Measurements from ENCODE around the gene CHMP3. TPM values are rescaled to one million over a fixed set of nuclear protein-coding genes. Genes with fewer than 3 reads are reported as not detected.
A peak's percentile ranks its signal among the peaks of the same experiment; 100 is the strongest.

CHMP3 gene
- total RNA-seq, 1 donor from 2014 or later = 83.7 TPM

DNA sequence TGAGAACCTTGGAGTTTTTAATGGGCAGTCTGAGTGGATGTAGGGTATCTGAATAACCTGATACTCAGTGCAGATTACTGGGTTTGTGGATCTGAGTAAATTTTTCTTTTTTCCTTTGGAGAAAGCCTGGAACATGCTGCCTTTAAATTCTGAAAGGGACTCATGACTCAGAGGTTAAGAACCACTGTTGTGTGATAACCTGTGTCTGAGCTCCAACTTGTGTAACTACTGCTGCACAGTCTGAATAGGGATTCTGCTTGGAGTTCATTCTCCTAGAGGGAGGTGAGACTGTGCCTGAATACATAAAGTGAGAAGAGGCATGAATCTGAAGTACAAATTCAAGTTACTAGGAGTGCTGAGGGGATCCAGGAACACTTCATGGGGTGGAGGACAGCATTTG is 85.9 kb downstream of the CHMP3 start:
- no peak for TF ChIP-seq CTCF (conservative IDR thresholded peaks at IDR 0.05)
- H3K36me3 Mint-ChIP-seq (ENCODE audit: low read depth) = peaks cover 15% of the 10 kb centered on the region
- H3K27ac Mint-ChIP-seq (ENCODE audit: unreplicated experiment) = no peak overlapping the region
- DNase-seq (ENCODE audit: low read depth, low spot score) = no peak
- no peaks in the 10 kb centered on the region for H3K27me3 Mint-ChIP-seq (ENCODE audit: low read depth)
- H3K9me3 Mint-ChIP-seq = no peaks in the 10 kb centered on the region
- no peak overlapping the region for H3K4me3 Mint-ChIP-seq
- no peaks in the 10 kb centered on the region for H3K4me1 Mint-ChIP-seq

- peaks cover 14% of the 10 kb centered on the region for H3K36me3 Mint-ChIP-seq (ENCODE audit: low read depth)
- peak overlapping the region; percentile 79 for H3K27ac Mint-ChIP-seq (ENCODE audit: unreplicated experiment)
- no peak overlapping the region for H3K4me3 Mint-ChIP-seq
- no peak for DNase-seq (ENCODE audit: low read depth, low spot score)
- TF ChIP-seq CTCF (conservative IDR thresholded peaks at IDR 0.05) = no peak
- no peaks in the 10 kb centered on the region for H3K27me3 Mint-ChIP-seq (ENCODE audit: low read depth)
- H3K9me3 Mint-ChIP-seq = no peaks in the 10 kb centered on the region
- no peaks in the 10 kb centered on the region for H3K4me1 Mint-ChIP-seq
Measured at GRCh38 chr2:86476918-86477317, 86.3 kb downstream of the CHMP3 start.

- no peak overlapping the region for H3K27ac Mint-ChIP-seq (ENCODE audit: unreplicated experiment)
- H3K36me3 Mint-ChIP-seq (ENCODE audit: low read depth) = peaks cover 12% of the 10 kb centered on the region
- H3K27me3 Mint-ChIP-seq (ENCODE audit: low read depth) = no peaks in the 10 kb centered on the region
- no peaks in the 10 kb centered on the region for H3K4me1 Mint-ChIP-seq
- H3K4me3 Mint-ChIP-seq = no peak overlapping the region
- TF ChIP-seq CTCF (conservative IDR thresholded peaks at IDR 0.05) = no peak
- no peak for DNase-seq (ENCODE audit: low read depth, low spot score)
- H3K9me3 Mint-ChIP-seq = no peaks in the 10 kb centered on the region
Measured at GRCh38 chr2:86476092-86476491, 87.2 kb downstream of the CHMP3 start.

DNA sequence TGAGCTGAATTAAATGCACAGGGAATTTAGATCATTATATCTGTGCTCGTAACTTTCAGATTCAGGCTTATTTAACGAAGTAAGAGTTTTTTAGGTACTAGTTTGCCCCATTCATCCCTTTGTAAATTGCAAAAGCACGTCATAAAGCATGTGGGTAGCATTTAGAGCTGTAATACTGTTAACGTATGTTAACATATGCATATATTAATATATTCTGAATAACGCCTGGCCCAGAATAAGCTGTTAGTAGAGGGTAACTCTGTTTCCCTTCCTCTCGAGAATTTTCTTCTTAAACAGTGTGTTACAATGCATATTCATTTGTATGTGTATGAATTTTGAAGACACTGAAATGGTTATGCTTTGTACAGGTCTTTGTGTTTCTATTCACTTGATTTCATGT is 91.6 kb downstream of the CHMP3 start:
- Mint-ChIP-seq H3K9me3 (no peaks in the 10 kb centered on the region), H3K4me3 (no peak overlapping the region), H3K27me3 (ENCODE audit: low read depth) (no peaks in the 10 kb centered on the region), H3K27ac (ENCODE audit: unreplicated experiment) (no peak overlapping the region), H3K36me3 (ENCODE audit: low read depth) (peaks cover 10% of the 10 kb centered on the region), H3K4me1 (no peaks in the 10 kb centered on the region)
- DNase-seq (ENCODE audit: low read depth, low spot score) = no peak
- TF ChIP-seq CTCF (conservative IDR thresholded peaks at IDR 0.05) = no peak

DNA sequence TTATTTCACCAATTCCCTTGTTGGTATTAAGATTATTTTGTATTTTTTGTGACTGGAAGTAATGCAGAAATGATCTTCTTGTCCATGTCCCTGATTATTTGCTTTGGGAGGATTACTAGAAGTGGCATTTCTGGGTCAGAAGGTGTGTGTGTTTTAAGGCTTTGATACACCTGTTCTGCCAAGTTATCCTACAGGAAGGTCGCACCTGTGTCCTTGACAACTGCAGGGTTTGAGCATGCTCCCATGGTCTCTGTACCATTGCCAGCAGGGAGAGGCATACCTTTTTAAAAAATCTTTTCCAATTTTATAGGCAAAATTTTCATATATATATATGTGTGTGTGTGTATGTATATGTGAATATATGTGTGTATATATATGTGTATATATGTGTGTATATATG is 92.4 kb downstream of the CHMP3 start:
- Mint-ChIP-seq H3K27me3 (ENCODE audit: low read depth) (no peaks in the 10 kb centered on the region), H3K4me3 (no peak overlapping the region), H3K4me1 (no peaks in the 10 kb centered on the region), H3K27ac (ENCODE audit: unreplicated experiment) (no peak overlapping the region), H3K9me3 (no peaks in the 10 kb centered on the region), H3K36me3 (ENCODE audit: low read depth) (peaks cover 10% of the 10 kb centered on the region)
- no peak for TF ChIP-seq CTCF (conservative IDR thresholded peaks at IDR 0.05)
- DNase-seq (ENCODE audit: low read depth, low spot score) = no peak
